CD4-positive, alpha-beta T cell treated with Interleukin-1 beta for 1 hour (primary cell): ENCODE measurements around the gene NUP133.
"Not testable (repeated sequence)": the region's sequence is repeated elsewhere in the genome, so short reads cannot be mapped to it uniquely, and the experiment has no call there.

Experiments
- DNase-seq, 2 donors: peaks; one replicate each; pipeline ENCODE4 v3.0.0-alpha.2; 2020 to 2022

Gene NUP133

DNA sequence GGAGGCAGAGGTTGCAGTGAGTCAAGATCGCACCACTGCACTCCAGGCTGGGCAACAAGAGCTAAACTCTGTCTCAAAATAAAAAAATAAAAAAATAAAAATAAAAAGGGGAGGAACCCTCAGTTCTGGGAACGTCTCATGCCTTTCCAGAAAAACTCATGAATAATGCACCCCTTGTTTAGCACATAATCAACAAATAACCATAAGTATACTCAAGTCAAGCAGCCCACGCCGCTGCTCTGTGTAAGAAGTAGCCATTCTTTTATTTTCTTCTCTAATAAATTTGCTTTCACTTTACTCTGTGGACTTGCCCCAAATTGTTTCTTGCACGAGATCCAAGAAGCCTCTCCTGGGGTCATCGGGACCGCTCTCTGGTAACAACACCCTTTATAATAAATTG is 59.8 kb downstream of the NUP133 start:
- no peak for DNase-seq

DNA sequence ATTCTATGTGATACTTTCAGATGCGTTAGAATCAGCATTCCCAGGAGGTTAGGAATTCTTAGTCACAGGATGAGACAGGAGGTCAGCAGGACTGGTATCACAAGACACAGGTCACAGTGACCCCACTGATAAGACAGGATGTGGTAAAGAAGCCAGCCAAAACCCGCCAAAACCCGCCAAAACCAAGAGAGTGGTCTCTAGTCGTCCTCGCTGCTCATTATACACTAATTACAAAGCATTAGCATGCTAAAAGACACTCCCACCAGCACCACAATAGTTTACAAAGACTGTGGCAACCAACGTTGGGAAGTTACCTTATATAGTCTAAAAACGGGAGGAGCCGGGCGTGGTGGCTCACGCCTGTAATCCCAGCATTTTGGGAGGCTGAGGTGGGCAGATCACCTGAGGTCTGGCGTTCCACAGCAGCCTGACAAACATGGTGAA is 60.3 kb downstream of the NUP133 start:
- DNase-seq = no peak

DNA sequence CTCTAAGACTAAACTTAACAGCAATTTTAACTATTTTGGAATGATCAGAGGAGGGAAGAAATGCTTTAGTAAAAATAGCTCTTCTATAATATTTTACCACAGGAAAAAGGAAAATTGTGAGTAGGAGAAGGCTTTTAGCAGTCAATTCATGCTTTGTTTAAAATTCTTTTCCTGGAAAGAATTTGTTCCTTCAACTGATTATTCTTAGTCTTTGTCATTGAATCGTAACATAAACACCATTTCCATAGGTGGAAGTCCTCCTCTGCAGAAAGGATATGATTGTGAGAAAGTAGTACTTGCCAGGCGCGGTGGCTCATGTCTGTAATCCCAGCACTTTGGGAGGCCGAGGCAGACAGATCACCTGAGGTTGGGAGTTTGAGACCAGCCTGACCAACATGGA is 62.3 kb downstream of the NUP133 start:
- no peak for DNase-seq

DNA sequence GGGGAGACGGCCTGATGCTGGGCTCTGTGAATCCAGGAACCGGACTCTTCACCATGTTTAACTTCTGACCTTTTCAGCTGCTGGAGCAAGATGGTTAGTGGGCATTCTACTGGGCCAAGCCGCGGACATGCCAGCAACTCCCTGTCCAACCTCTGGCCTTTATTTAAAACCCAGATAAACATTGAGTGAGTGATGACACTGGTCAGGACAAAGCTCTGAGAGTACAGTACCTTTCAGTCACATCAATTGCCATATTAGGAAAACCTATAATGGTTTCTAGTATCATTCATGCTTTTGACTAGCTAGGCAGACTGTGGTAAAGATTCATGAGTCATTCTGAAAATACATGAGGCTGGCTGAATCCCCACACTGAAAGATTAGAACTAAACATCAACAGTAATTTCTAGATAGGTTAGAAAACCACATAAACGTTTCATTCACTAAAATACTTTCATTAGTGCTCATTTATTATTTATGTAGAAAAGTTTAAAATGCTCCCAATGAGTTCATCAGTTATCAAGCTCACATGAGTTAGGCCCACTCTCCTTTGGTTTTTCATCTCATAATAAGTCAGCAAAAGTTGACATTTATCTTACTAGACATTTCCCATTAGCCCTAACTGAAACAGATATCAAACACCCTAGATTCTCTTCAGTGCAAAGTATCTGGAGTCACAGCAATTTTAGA is 67.1 kb downstream of the NUP133 start:
- no peak for DNase-seq

DNA sequence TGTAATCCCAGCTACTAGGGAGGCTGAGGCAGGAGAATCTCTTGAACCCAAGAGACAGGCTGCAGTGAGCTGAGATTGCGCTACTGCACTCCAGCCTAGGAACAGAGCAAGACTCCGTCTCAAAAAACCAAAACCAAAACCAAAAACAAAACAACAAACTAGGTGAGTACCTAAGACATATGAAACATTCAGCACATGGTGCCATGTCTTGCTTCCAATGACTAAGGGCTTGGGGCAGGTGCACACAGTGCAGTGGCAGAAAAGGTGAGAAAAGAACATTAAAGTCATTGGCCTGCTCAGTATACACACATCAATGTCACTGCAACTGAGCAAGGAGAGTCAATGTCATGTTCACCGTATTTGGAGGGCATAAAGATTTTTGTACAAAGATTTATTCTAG is 70.1 kb downstream of the NUP133 start:
- DNase-seq = no peak

DNA sequence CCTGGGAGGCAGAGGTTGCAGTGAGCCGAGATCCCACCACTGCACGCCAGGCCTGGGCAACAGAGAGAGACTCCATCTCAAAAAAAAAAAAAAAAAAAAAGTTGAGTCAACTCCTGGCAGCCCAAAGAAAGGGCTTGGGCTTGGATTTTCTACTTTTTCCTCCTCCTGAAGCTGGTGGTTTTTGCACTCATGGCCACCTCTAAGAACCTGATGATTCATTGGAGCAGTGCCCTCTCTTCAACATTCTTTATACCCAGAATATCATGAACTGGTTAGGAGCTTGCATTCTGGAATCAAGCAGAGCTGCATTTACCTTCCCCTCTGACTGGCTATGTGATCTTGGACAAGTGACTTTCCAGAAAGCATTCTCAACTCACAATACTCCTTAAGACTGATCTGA is 70.7 kb downstream of the NUP133 start:
- DNase-seq = no peak

DNA sequence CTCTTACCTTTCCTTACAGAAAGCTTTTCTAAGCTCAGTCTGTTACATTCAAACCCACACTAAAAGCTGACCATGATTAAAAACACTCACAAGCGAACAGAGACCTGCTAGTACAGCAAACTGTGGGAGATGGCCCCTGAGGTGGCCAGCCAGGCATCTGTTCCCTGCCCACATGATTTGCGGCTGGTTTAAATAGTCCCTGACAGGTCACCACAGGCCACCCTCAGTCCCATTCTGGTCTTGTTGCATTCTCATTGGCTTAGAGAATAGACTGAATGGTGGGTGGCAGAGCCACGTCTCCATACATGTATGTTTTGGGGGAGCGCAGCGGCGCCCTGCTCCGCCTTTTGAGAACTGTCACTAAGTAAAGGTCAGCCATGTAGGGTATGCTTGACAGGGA is 71.9 kb downstream of the NUP133 start:
- no peak for DNase-seq

DNA sequence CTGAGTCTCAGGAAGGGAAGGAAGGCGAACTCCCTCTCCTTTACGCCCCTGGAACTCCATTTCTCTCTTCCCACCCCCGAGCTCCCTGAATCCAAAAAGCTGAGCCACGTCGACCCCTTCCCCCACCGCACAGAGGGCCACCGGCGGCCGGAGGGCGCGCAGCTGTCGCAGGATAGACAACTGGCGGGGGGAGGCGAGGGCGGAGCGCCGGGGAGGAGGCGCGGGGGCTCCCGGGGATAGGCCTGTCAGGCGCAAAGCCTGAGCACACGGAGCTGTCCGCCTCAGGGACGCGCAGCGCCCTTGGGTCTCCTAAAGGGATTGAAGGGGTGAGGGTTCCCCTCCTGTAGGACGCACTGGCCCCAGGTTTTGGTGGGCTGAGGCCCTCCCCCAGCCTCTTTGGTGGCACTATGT is 73.5 kb downstream of the NUP133 start:
- no peak for DNase-seq

DNA sequence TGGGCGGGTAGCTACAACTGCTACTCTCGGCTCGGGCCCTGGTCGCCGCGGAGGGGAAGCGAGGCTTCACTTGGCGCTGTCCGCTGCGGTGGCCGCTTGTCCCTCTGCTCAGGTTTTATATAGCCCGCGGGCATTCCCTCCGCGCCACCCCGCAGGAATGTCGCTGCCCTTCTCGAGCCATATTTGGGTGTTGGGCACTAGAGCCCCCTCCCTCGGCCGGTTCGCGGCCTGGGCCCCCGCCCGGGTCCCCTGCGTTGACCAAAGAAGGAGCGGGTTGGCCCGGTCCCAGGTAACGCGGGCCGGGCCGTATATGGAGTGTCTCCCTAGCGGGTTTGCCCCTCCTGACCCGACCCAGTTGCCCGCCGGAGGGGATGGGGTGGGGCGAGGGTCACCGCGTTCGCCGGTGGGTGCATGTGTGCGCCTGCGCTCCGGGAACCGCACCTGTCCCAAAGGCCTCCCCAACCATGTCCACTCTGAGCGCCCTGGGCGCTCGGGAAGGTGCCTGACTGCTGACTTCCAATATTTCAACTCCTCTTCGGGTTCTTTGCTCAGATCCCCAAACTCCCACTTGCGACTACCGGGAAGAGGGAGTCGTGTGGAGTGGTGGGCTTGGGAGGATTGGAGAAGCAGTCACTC is 74.0 kb downstream of the NUP133 start, which contains the start of gene ACTA1:
Gene ACTA1 (minus strand): TSS at position 90 of the 636 bp plus-strand sequence. CDS start 979 bp downstream, outside the sequence.
- DNase-seq = no peak

DNA sequence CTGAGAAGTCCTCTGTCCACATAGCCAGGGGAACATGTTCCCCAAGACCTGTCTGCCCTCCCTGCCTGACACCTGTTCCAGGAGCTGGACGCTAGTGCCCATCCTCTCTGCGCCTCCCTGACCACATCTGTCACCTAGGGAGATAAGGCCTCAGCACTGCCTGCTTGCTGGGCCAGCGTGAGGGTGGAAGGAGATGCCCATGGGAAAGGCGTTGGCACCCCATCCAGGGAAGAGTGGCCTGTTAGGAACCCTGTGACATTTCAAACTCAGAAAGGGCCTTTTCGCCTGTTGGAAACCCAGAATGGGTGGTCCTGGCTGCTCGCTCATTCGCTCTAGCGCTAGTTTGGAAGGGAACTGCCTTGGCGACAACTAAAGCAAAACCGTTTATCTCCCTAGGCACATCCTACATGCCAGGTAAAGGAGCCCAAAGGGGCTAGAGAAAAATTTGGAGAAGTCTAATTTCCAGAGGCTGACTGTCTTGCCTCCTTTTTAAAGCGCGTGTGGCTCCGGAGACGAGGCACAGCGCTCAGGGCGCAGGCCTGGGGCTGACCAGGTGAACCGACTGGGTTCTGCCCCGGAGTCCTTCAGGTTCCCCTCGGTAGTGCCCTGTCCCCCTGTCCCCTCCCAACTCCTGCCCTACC is 74.7 kb downstream of the NUP133 start:
- DNase-seq = no peak

DNA sequence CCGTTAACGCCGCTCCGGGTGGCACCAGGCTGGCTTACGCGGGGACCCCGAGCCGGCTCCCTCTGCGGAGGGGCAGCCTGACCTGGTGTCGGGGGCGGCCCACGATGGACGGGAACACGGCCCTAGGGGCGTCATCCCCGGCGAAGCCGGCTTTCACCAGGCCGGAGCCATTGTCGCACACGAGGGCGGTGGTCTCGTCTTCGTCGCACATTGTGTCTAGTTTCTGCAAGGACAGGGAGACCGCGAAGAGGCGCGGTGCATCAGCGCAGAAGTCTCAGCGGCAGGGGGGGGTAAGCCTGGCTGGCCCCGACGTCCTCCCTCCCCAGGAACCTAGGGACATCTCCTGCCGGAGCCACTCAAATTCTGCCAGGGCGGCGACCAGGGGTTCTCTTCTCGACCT is 75.2 kb downstream of the NUP133 start:
- no peak for DNase-seq

DNA sequence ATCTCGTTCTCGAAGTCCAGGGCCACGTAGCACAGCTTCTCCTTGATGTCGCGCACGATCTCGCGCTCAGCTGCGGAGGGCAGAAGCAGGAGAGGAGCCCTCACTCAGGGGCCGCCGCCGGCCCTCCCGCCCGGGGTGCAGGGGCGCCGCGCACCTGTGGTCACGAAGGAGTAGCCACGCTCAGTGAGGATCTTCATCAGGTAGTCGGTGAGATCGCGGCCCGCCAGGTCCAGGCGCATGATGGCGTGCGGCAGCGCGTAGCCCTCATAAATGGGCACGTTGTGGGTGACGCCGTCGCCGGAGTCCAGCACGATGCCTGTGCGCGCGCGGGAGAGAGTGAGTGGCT is 76.1 kb downstream of the NUP133 start:
- no peak for DNase-seq

DNA sequence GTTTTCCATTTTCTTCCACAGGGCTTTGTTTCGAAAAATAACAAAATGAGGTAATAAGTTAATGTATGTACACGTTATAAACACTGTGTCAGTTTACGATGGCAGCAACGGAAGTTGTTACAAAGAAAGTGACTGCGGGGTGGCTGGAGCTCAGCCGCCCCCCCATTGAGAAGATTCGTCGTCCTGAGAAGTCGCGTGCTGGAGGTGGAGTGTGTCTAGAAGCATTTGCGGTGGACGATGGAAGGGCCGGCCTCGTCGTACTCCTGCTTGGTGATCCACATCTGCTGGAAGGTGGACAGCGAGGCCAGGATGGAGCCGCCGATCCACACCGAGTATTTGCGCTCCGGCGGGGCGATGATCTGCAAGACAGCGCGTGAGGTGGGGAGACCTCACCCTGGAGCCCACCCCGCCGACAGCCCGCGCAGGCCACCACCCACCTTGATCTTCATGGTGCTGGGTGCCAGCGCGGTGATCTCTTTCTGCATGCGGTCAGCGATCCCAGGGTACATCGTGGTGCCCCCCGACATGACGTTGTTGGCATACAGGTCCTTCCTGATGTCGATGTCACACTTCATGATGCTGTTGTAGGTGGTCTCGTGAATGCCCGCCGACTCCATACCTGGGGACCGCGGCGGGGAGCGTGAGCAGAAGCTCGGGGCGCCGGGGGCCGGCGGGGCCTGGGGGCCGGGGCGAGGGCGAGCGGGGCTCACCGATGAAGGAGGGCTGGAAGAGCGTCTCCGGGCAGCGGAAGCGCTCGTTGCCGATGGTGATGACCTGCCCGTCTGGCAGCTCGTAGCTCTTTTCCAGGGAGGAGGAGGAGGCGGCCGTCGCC is 76.6 kb downstream of the NUP133 start:
- no peak for DNase-seq

DNA sequence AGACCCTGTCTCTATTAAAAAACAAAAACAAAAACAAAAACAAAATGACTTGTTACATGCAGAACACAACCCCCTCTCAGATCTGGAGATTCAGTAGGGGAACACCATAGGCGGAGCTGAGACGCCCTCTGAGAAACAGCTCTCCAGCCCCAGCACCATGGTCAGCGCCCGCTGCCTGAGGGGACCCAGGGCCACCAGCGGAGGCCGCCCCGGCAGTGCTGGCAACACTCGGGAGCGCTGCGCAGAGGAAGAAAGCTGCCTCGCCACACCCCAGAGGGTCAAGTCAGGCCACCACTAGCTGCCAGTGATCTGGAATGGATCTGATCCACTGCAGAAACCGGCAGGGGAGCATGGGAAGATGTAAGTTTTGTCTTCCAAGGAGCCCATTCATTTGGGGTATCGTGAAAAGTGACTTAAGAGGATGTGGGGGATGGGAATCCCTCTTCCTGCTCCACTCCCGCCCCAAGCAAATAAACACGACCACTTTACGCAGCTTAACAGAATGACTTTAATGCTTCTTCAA is 77.3 kb downstream of the NUP133 start:
- peak; percentile 14 to 25 for DNase-seq

DNA sequence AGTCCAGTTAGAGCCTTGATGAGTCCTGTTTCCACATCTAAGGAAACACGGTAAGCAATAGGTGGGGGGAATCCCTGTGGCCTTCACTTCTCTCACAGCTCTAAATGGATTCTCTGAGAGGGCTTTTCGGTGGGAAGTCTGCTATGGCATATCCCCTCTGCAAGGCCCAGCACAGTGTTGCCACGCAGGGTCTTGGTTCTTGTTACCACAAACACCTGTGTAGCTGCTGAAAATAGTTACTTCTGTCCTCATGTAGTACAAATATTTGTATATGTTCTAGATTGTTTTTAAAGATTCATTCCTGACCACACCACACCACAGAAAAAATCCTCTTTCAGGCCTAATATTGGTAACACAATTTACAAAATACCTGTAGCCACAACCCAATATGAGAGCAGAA is 79.9 kb downstream of the NUP133 start:
- no peak for DNase-seq

DNA sequence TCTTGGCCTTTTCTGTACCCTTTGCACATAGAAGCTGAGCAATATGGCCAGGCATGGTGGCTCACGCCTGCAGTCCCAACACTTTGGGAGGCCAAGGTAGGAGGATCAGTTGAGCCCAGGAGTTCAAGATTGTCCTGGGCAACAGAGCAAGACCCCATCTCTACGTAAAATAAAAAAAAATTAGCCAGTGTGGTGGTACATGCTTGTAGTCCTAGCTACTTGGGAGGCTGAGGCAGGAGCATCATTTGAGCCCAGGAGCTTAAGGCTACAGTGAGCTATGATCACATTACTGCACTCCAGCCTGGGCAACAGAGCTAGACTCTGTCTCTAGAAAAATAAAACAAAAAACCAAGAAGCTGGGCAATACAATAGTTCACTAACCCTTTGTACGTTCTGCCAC is 80.6 kb downstream of the NUP133 start:
- DNase-seq = no peak

DNA sequence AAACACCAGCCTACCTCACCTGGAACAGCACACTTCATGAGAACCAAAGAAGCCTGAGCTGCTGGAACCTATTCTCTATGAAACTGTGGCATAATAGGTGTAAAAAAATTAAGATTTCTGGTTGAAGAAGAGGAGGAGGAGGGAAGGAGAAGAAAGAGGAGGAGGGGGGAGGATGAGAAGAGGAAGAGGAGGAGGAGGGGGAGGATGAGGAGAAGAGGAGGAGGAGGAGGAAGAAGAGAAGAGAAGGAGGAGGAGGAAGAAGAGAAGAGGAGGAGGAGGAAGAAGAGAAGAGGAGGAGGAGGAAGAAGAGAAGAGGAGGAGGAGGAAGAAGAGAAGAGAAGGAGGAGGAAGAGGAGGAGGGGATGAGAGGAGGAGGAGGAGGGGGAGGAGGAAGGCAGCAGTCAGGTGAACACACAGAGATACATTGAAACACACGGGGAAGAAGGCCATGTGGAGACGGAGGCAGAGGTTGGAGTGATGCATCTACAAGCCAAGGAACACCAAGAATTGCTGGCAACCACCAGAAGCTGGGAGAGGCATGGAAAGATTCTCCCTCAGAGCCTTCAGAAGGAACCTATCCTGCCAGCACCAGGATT is 82.5 kb downstream of the NUP133 start:
- no peak for DNase-seq

DNA sequence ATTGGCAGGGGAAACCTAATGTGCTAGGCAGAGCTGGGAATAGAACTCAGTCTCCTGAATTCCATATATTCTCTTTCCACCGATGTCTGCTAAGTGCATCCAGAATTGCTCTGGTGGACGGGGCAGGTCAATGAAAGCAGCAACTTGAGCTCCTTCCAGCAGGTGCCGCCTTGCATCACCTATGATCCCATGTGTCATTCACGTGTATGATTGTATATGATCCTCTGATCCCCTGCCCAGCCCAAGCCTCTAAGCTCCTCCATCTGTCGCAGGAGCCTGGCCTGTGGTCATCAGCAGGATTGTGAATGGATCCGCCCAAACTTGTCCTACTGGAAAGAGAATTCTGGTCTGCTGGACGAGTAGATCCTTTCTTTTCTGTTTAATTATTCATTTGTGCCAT is 87.4 kb downstream of the NUP133 start:
- DNase-seq = no peak

DNA sequence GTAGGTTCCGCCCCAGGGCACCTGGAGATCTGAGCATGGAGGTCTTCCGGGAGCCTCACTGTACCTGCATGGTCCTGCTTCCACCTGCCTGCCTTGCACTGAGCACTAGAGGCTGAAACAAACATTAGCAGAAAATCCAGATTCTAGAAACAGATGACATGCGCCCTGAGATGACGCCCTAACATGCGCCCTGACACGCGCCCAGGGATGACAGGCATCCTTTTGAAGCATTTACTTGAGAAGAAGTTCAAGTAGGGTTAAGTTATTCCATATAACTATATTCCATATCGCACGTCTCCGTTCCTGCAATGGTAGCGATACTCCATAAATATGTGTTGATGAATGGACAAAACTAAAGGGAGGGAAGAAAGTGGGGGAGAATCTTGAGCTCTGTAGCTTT is 87.9 kb downstream of the NUP133 start:
- DNase-seq = no peak

DNA sequence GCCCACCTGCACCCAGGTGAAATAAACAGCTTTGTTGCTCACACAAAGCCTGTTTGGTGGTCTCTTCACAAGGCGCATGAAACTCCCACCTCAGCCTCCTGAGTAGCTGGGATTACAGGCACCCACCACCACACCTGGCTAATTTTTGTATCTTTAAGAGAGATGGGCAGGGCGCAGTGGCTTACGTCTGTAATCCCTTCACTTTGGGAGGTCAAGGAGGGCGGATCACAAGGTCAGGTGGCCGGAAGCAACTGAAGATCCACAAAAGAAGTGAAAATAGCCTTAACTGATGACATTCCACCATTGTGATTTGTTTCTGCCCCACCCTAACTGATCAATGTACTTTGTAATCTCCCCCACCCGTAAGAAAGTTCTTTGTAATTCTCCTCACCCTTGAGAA is 89.6 kb downstream of the NUP133 start:
- not testable (repeated sequence) for DNase-seq

DNA sequence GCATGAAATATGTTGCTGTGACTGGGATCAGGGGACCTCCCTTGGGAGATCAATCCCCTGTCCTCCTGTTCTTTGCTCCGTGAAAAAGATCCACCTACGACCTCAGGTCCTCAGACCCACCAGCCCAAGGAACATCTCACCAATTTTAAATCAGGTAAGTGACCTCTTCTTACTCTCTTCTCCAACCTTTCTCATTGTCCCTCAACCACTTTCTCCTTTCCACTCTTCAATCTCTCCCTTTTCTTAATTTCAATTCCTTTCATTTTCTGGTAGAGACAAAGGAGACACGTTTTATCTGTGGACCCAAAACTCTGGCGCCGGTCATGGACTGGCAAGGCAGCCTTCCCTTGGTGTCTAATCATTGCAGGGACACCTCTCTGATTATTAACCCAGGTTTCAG is 95.3 kb downstream of the NUP133 start:
- DNase-seq = not testable (repeated sequence)

DNA sequence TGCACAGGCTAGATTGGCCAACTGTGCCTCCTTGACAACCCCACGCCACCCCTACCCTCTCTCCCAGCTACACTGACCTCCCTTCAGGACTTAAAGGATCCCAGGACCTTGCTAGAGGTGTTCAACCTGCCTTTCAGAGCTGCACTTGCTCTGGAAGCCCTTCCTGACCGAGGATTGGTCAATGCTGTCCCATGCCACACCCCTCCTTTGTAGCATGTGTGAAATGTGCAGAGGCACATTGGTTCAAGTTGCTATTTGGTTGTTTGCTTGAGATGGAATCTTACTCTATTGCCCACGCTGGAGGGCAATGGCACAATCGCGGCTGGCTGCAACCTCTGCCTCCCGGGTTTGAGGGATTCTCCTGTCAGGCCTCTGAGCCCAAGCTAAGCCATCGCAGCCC is 96.1 kb downstream of the NUP133 start:
- DNase-seq = no peak
